Smooth muscle cell (in vitro differentiated cells): ENCODE results near the gene ADAMTS17. TPM values are rescaled to one million over a fixed set of nuclear protein-coding genes. Genes with fewer than 3 reads are reported as not detected.
A peak's percentile ranks its signal among the peaks of the same experiment; 100 is the strongest.

Experiments used
- DNase-seq: peaks from one replicate; lab custom pipeline; 2025; ENCODE audit not compliant: unreplicated experiment; lab: John Stamatoyannopoulos, UW
- H2AFZ ChIP-seq: fragments of 200-600 bp; sonication (generic); 2 replicates; pipeline ENCODE4 v1.6.0; 2016; ENCODE audit warnings: antibody characterized with exemption, low read depth, mild to moderate bottlenecking
- H3F3A ChIP-seq: fragments of 200-600 bp; sonication (generic); 2 replicates; pipeline ENCODE4 v1.6.0; 2017; ENCODE audit warnings: antibody characterized with exemption, low read depth
- H3K27ac ChIP-seq: fragments of 200-600 bp; sonication (generic); 2 replicates; pipeline ENCODE4 v1.5.1; 2016; ENCODE audit warnings: low read depth, mild to moderate bottlenecking
- H3K27me3 ChIP-seq: fragments of 200-600 bp; sonication (generic); 2 replicates; pipeline ENCODE4 v1.6.1; 2016; ENCODE audit warnings: low read depth, mild to moderate bottlenecking
- H3K36me3 ChIP-seq: fragments of 200-600 bp; sonication (generic); 2 replicates; pipeline ENCODE4 v1.5.1; 2016; ENCODE audit warnings: low read depth
- H3K4me1 ChIP-seq: fragments of 200-600 bp; sonication (generic); 2 replicates; pipeline ENCODE4 v1.5.1; 2016; ENCODE audit warnings: low read depth
- H3K4me2 ChIP-seq: fragments of 200-600 bp; sonication (generic); 2 replicates; pipeline ENCODE4 v1.6.0; 2016; ENCODE audit warnings: mild to moderate bottlenecking
- H3K4me3 ChIP-seq: fragments of 200-600 bp; sonication (generic); 2 replicates; pipeline ENCODE4 v1.5.1; 2016; ENCODE audit warnings: mild to moderate bottlenecking
- H3K79me2 ChIP-seq: fragments of 200-600 bp; sonication (generic); 2 replicates; pipeline ENCODE4 v1.6.0; 2016; ENCODE audit warnings: low read depth, mild to moderate bottlenecking
- H3K9ac ChIP-seq: fragments of 200-600 bp; sonication (generic); 2 replicates; pipeline ENCODE4 v1.6.0; 2016; ENCODE audit warnings: low read depth
- H3K9me3 ChIP-seq: fragments of 200-600 bp; sonication (generic); replicated peaks from 2 replicates; pipeline ENCODE4 v1.5.1; 2016; ENCODE audit warnings: low read depth
- H4K20me1 ChIP-seq: fragments of 200-600 bp; sonication (generic); 2 replicates; pipeline ENCODE4 v1.6.0; 2016; ENCODE audit warnings: low read depth
- CTCF ChIP-seq: fragments of 200-600 bp; sonication (generic); IDR thresholded peaks from 2 replicates; pipeline ENCODE4 v1.5.1; 2017; ENCODE audit warnings: borderline replicate concordance, mild to moderate bottlenecking, antibody characterized with exemption; ENCODE audit not compliant: insufficient read depth, poor library complexity, severe bottlenecking
- WGBS: methylation state at CpG from one replicate; pipeline ENCODE4 v1.1.7; 2016; ENCODE audit warnings: low lambda C conversion rate; 5-methylcytosine and 5-hydroxymethylcytosine counted together
- polyA plus RNA-seq: library from polyadenylated mRNA; unstranded; fragments of >200 nt; fragmentation: Nextera tagmentation; extraction: Ambion mirVana; gene quantifications from 2 replicates; pipeline ENCODE4 v1.2.1, GENCODE V29; 2016
- total RNA-seq: library from RNA; depleted of rRNA; stranded (reverse); fragments of >200 nt; gene quantifications from 2 replicates; pipeline ENCODE4 v1.2.3, GENCODE V29; 2014

ADAMTS17 gene
- 0.63 and 5.7 TPM in 2 replicates for total RNA-seq
- polyA plus RNA-seq, result 3.1 and 4.5 TPM in 2 replicates

DNA sequence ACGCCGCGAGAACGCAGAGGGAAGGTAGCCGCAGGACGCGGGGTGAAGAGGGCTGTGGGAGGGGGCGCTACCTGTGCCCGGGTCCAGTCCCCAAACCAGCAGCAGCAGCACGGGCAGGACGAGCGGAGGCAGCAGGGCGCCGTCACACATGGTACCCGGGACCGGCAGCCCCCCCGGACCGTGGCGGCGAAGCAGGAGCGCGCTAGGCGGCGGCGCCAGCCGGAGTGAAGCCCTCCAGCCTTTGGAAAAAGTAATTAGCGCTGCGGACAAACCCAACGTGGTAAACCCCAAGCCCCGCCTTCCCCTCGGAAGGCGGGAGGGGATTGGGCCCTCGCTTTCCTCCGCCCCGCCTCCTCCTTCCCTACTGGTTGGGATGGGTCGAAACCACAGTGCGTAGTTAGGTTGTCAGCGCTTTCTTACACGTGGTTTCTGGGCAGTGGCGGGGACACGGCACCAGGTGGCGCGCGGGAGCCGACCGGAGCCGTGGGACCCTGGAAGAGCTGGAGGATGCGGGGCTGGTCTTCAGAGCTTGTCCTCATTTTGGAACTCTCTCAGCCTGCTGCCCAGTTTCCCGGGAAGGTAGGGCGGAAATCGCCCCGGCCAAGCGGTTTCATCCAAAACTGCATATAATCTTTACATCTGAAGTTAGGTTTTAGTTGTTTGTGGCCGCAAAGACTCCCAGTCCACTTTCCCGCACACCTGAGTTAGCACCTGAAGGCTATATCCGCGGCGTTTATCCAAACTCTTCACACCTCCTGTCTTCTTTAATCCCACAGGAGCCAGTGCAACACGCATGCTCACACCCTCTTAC lies at the start of gene ADAMTS17:
TSS of gene ADAMTS17 (minus strand) at position 226 of the 811 bp plus-strand sequence. CDS start at position 150, 76 bp downstream.
- no peaks in the 10 kb centered on the region for H4K20me1 ChIP-seq
- H3F3A ChIP-seq, result peaks cover 7% of the 10 kb centered on the region
- DNase-seq, result peak; percentile 70
- peak within 1 kb of the TSS; percentile 99 for H3K4me2 ChIP-seq
- H3K9me3 ChIP-seq, result no peaks in the 10 kb centered on the region
- no peak within 1 kb of the TSS for H3K9ac ChIP-seq
- no peaks in the 10 kb centered on the region for H3K36me3 ChIP-seq
- no peak within 1 kb of the TSS for H3K27ac ChIP-seq
- no peaks in the 10 kb centered on the region for H3K79me2 ChIP-seq
- H3K4me3 ChIP-seq, result peak within 1 kb of the TSS; percentile 69
- TF ChIP-seq CTCF, result peak; percentile 80
- H3K27me3 ChIP-seq, result peaks cover 19% of the 10 kb centered on the region
- peak within 1 kb of the TSS; percentile 89 for H2AFZ ChIP-seq
- WGBS, result 7% methylated on average over 57 of the region's 59 CpGs
- peaks cover 5% of the 10 kb centered on the region for H3K4me1 ChIP-seq

GRCh38 chr15:100385300-100386050 lies 43.7 kb upstream of the ADAMTS17 start:
- H3K4me3 ChIP-seq, result no peak overlapping the region
- no peaks in the 10 kb centered on the region for H3K27me3 ChIP-seq
- no peak overlapping the region for H3K27ac ChIP-seq
- no peak overlapping the region for H2AFZ ChIP-seq
- H4K20me1 ChIP-seq, result no peaks in the 10 kb centered on the region
- peaks cover 10% of the 10 kb centered on the region for H3K9me3 ChIP-seq
- H3F3A ChIP-seq, result no peaks in the 10 kb centered on the region
- no peak for TF ChIP-seq CTCF
- no peaks in the 10 kb centered on the region for H3K4me1 ChIP-seq
- no peaks in the 10 kb centered on the region for H3K79me2 ChIP-seq
- DNase-seq, result no peak
- H3K4me2 ChIP-seq, result no peak overlapping the region
- H3K9ac ChIP-seq, result no peak overlapping the region
- H3K36me3 ChIP-seq, result no peaks in the 10 kb centered on the region
- WGBS, result 87% methylated on average over 3 of the region's 3 CpGs

DNA sequence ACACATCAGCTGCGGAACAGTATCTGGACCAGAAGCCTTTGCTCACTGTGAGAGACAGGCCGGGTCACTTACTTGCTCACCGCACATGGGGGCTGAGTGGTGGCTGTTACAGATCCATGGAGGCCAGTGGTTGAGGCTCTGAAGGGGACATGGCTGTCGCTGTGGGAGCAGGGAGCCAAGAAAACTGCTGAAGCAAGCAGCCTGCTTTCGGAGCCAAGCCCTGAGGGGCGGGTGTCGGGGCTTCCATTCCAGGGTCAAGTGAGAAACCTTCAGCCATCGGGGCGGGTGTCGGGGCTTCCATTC lies 42.3 kb upstream of the ADAMTS17 start:
- Histone ChIP-seq H4K20me1 (no peaks in the 10 kb centered on the region), H3K4me3 (no peak overlapping the region), H3K27me3 (no peaks in the 10 kb centered on the region), H3K79me2 (no peaks in the 10 kb centered on the region), H2AFZ (no peak overlapping the region), H3K4me1 (no peaks in the 10 kb centered on the region), H3F3A (no peaks in the 10 kb centered on the region), H3K27ac (no peak overlapping the region), H3K9ac (no peak overlapping the region), H3K9me3 (peaks cover 10% of the 10 kb centered on the region), H3K4me2 (no peak overlapping the region), H3K36me3 (no peaks in the 10 kb centered on the region)
- no peak for TF ChIP-seq CTCF
- DNase-seq, result no peak
- WGBS, result 83% methylated on average over 10 of the region's 10 CpGs
